D341Med (cell line): ENCODE data around the gene GOLGA5.
A peak's percentile ranks its signal among the peaks of the same experiment; 100 is the strongest.
"Not testable (repeated sequence)": the region's sequence is repeated elsewhere in the genome, so short reads cannot be mapped to it uniquely, and the experiment has no call there.

Source experiments
- DNase-seq: peaks from one replicate; pipeline ENCODE4 v3.0.0; 2012; ENCODE audit warnings: low spot score

GOLGA5 gene

GRCh38 chr14:92780444-92781232, 13.5 kb upstream of the GOLGA5 start:
- DNase-seq: no peak

- no peak for DNase-seq
Measured at GRCh38 chr14:92781350-92781749, 12.8 kb upstream of the GOLGA5 start.

- peak; percentile 53 for DNase-seq
Measured at GRCh38 chr14:92783813-92784431, 10.2 kb upstream of the GOLGA5 start.

- DNase-seq: no peak
Measured at GRCh38 chr14:92785667-92786426, 8.3 kb upstream of the GOLGA5 start.

- DNase-seq: no peak
Measured at GRCh38 chr14:92786427-92786756, 7.7 kb upstream of the GOLGA5 start.

GRCh38 chr14:92787554-92787953, 6.6 kb upstream of the GOLGA5 start:
- DNase-seq: no peak

- DNase-seq: no peak
Measured at GRCh38 chr14:92789457-92790089, 4.5 kb upstream of the GOLGA5 start.

- no peak for DNase-seq
Measured at GRCh38 chr14:92792885-92793284, 1.2 kb upstream of the GOLGA5 start.

GRCh38 chr14:92794547-92794941, 439 bp downstream of the GOLGA5 start:
- peak; percentile 36 for DNase-seq

- no peak for DNase-seq
Measured at GRCh38 chr14:92794961-92795360, 856 bp downstream of the GOLGA5 start.

- DNase-seq: no peak
Measured at GRCh38 chr14:92797935-92798653, 4.0 kb downstream of the GOLGA5 start.

GRCh38 chr14:92798811-92799210, 4.7 kb downstream of the GOLGA5 start:
- DNase-seq: no peak

GRCh38 chr14:92800012-92800411, 5.9 kb downstream of the GOLGA5 start:
- no peak for DNase-seq

GRCh38 chr14:92800525-92800924, 6.4 kb downstream of the GOLGA5 start:
- DNase-seq: no peak

- DNase-seq: no peak
Measured at GRCh38 chr14:92801917-92802316, 7.8 kb downstream of the GOLGA5 start.

- no peak for DNase-seq
Measured at GRCh38 chr14:92802678-92803077, 8.6 kb downstream of the GOLGA5 start.

- no peak for DNase-seq
Measured at GRCh38 chr14:92813201-92813600, 19.1 kb downstream of the GOLGA5 start.

- no peak for DNase-seq
Measured at GRCh38 chr14:92819011-92819597, 25.0 kb downstream of the GOLGA5 start.

GRCh38 chr14:92819680-92820535, 25.8 kb downstream of the GOLGA5 start:
- DNase-seq: not testable (repeated sequence)

GRCh38 chr14:92820536-92820840, 26.4 kb downstream of the GOLGA5 start:
- DNase-seq: not testable (repeated sequence)

GRCh38 chr14:92830902-92831301, 36.8 kb downstream of the GOLGA5 start:
- DNase-seq: no peak
